Stimulated activated CD4-positive, alpha-beta T cell treated with anti-CD3 and anti-CD28 coated beads, Interleukin-15, amount 100 ng/mL, for 1 hour (primary cell): ENCODE data around the gene CHAC1.

ENCODE experiments used
- DNase-seq, 2 donors: peaks; one replicate each; pipeline ENCODE4 v3.0.0-alpha.2; 2020; ENCODE audit warnings: low read depth in 1 of 2, low spot score in 1 of 2

Gene CHAC1

GRCh38 chr15:40952901-40953712, at the start of gene CHAC1:
Gene CHAC1, plus strand, starts transcription at chr15:40953471. Its CDS starts 113 bp downstream, at chr15:40953584.
- peak; percentile 88 to 90 for DNase-seq

GRCh38 chr15:40904552-40905201, 48.6 kb upstream of the CHAC1 start:
- DNase-seq, result no peak

GRCh38 chr15:40906091-40906990, 46.9 kb upstream of the CHAC1 start:
- peak; percentile 52 to 67 for DNase-seq

- DNase-seq, result peak in 1 of 2 donors; percentile 19
These were observed 46.1 kb upstream of the CHAC1 start for GRCh38 chr15:40906991-40907802.

- no peak for DNase-seq
These were observed 45.2 kb upstream of the CHAC1 start for GRCh38 chr15:40908095-40908494.

- no peak for DNase-seq
These were observed 43.3 kb upstream of the CHAC1 start for GRCh38 chr15:40909662-40910630.

- DNase-seq, result no peak
These were observed 42.1 kb upstream of the CHAC1 start for GRCh38 chr15:40911141-40911540.

GRCh38 chr15:40911693-40912092, 41.6 kb upstream of the CHAC1 start:
- DNase-seq, result no peak

GRCh38 chr15:40912478-40912877, 40.8 kb upstream of the CHAC1 start:
- DNase-seq, result no peak

GRCh38 chr15:40914013-40914412, 39.3 kb upstream of the CHAC1 start:
- no peak for DNase-seq

GRCh38 chr15:40914486-40914885, 38.8 kb upstream of the CHAC1 start:
- no peak for DNase-seq

GRCh38 chr15:40915116-40915661, 38.1 kb upstream of the CHAC1 start:
- no peak for DNase-seq

GRCh38 chr15:40915679-40916078, 37.6 kb upstream of the CHAC1 start:
- no peak for DNase-seq

GRCh38 chr15:40917585-40917984, 35.7 kb upstream of the CHAC1 start:
- no peak for DNase-seq

- no peak for DNase-seq
These were observed 35.0 kb upstream of the CHAC1 start for GRCh38 chr15:40918146-40918798.

GRCh38 chr15:40918799-40919392, 34.4 kb upstream of the CHAC1 start:
- no peak for DNase-seq

GRCh38 chr15:40921949-40922607, 31.2 kb upstream of the CHAC1 start:
- no peak for DNase-seq

GRCh38 chr15:40922608-40923005, 30.7 kb upstream of the CHAC1 start:
- no peak for DNase-seq
